K562 (cell line): ENCODE data around the gene RNF187. TPM values are rescaled to one million over a fixed set of nuclear protein-coding genes. Genes with fewer than 3 reads are reported as not detected.

Experiments used
- ATF7 ChIP-seq: fragments of 450-650 bp; IDR thresholded peaks from 2 replicates; pipeline ENCODE4 v1.7.1; 2014; ENCODE audit warnings: mild to moderate bottlenecking, moderate library complexity
- HDAC6 ChIP-seq: IDR thresholded peaks from 2 replicates; pipeline ENCODE4 v1.6.1; 2012; ENCODE audit warnings: low read depth, mild to moderate bottlenecking, control low read depth, inconsistent platforms, low read length, moderate library complexity
- HMG20B ChIP-seq: fragments of 250-450 bp; sonication (Bioruptor Pico); IDR thresholded peaks from 2 replicates; pipeline ENCODE4 v1.5.0; 2021; ENCODE audit warnings: mild to moderate bottlenecking
- L3MBTL2 ChIP-seq: fragments of 450-650 bp; IDR thresholded peaks from 2 replicates; pipeline ENCODE4 v1.6.1; 2016; ENCODE audit warnings: mild to moderate bottlenecking, moderate library complexity
- MAFG ChIP-seq: fragments of 450-650 bp; conservative IDR thresholded peaks from 2 replicates; pipeline ENCODE4 v1.6.1; 2016; ENCODE audit warnings: missing genetic modification characterization, missing compliant biosample characterization
- PHF8 ChIP-seq: fragments of 200-600 bp; sonication (generic); IDR thresholded peaks from 2 replicates; pipeline ENCODE4 v1.6.1; 2012; ENCODE audit warnings: mixed run types, mild to moderate bottlenecking, inconsistent platforms, low read length, moderate library complexity, borderline replicate concordance
- POLR2AphosphoS5 ChIP-seq: IDR thresholded peaks from 2 replicates; pipeline ENCODE4 v1.6.1; 2011; ENCODE audit warnings: mild to moderate bottlenecking, low read depth, low read length, moderate library complexity; ENCODE audit not compliant: control insufficient read depth, insufficient read depth
- PRPF4 ChIP-seq: fragments of 200-400 bp; formaldehyde crosslinking; IDR thresholded peaks from one replicate; pipeline ENCODE4 v1.6.1; 2017; ENCODE audit warnings: low read length, low read depth, mild to moderate bottlenecking; ENCODE audit not compliant: insufficient read depth, poor library complexity, severe bottlenecking
- RB1 ChIP-seq: fragments of 450-650 bp; IDR thresholded peaks from 2 replicates; pipeline ENCODE4 v1.6.1; 2017; ENCODE audit warnings: low read depth, mild to moderate bottlenecking
- RBM14 ChIP-seq: fragments of 200-400 bp; formaldehyde crosslinking; IDR thresholded peaks from 2 replicates; pipeline ENCODE4 v1.6.1; 2018; ENCODE audit warnings: low read depth, mild to moderate bottlenecking, low read length, moderate library complexity, borderline replicate concordance; ENCODE audit not compliant: insufficient read depth
- SP2 ChIP-seq: IDR thresholded peaks from 2 replicates; pipeline ENCODE4 v1.6.1; 2011; ENCODE audit warnings: mild to moderate bottlenecking, low read depth, low read length, moderate library complexity; ENCODE audit not compliant: poor library complexity, severe bottlenecking; ENCODE audit errors: extremely low read depth
- TAL1 ChIP-seq: fragments of 450-650 bp; IDR thresholded peaks from 2 replicates; pipeline ENCODE4 v1.6.1; 2016; ENCODE audit warnings: mild to moderate bottlenecking
- polyA plus RNA-seq, 8 experiments: library from polyadenylated mRNA; depleted of rRNA in 4 of 8; stranded (reverse) in 5 of 8; unstranded in 3 of 8; fragments of >200 nt; fragmentation: Nextera tagmentation in 2 of 8; fragmentation: Illumina TruSeq in 1 of 8; extraction: Ambion mirVana in 2 of 8; extraction: Trizol in 1 of 8; gene quantifications; 2 replicates each; pipeline versions ENCODE4 v1.2.1 to v1.2.3, GENCODE V29; 2011 to 2014; ENCODE audit warnings: inconsistent platforms in 1 of 8, missing spikeins in 1 of 8
- total RNA-seq, 7 experiments: library from RNA; depleted of rRNA in 6 of 7; stranded (reverse); fragments of >200 nt in 6 of 7; fragmentation: Illumina TruSeq in 2 of 7; extraction: Trizol in 2 of 7; gene quantifications; 2 replicates each; pipeline versions ENCODE4 v1.2.1 to v1.2.3, GENCODE V29; 2011 to 2021; ENCODE audit warnings: low replicate concordance in 1 of 7
- TF ChIP-seq, protein P1 (sequence below): fragments of 450-650 bp; conservative IDR thresholded peaks from 2 replicates; pipeline ENCODE4 v1.6.1; 2016; ENCODE audit warnings: missing genetic modification characterization, low read depth, mild to moderate bottlenecking, missing compliant biosample characterization, moderate library complexity
- TF ChIP-seq, protein P2 (sequence below), 2 experiments: IDR thresholded peaks in 1 of 2; conservative IDR thresholded peaks in 1 of 2; 2 replicates each; pipeline ENCODE4 v1.6.1; 2016; ENCODE audit warnings: low read depth in 2 of 2, mild to moderate bottlenecking in 1 of 2, missing compliant biosample characterization in 1 of 2, missing genetic modification characterization in 1 of 2, moderate library complexity in 1 of 2
- TF ChIP-seq, protein P3 (sequence below): fragments of 250-450 bp; sonication (Bioruptor Pico); IDR thresholded peaks from 2 replicates; pipeline ENCODE4 v1.9.0; 2021; ENCODE audit warnings: mild to moderate bottlenecking, inconsistent platforms
- TF ChIP-seq, protein P4 (sequence below): fragments of 250-450 bp; sonication (Bioruptor Pico); IDR thresholded peaks from 2 replicates; pipeline ENCODE4 v1.4.0; 2020
- TF ChIP-seq, protein P5 (sequence below): sonication (generic); formaldehyde crosslinking; IDR thresholded peaks from 2 replicates; pipeline ENCODE4 v1.9.0; 2022; ENCODE audit warnings: mild to moderate bottlenecking, missing genetic modification reagents

The RNF187 gene
- total and polyA plus RNA-seq, 9 of the 15 experiments (the other 6 are each of a cell fraction or from before 2014, with no cell fraction given), result 2.3 to 119 (median 41.9) TPM

DNA sequence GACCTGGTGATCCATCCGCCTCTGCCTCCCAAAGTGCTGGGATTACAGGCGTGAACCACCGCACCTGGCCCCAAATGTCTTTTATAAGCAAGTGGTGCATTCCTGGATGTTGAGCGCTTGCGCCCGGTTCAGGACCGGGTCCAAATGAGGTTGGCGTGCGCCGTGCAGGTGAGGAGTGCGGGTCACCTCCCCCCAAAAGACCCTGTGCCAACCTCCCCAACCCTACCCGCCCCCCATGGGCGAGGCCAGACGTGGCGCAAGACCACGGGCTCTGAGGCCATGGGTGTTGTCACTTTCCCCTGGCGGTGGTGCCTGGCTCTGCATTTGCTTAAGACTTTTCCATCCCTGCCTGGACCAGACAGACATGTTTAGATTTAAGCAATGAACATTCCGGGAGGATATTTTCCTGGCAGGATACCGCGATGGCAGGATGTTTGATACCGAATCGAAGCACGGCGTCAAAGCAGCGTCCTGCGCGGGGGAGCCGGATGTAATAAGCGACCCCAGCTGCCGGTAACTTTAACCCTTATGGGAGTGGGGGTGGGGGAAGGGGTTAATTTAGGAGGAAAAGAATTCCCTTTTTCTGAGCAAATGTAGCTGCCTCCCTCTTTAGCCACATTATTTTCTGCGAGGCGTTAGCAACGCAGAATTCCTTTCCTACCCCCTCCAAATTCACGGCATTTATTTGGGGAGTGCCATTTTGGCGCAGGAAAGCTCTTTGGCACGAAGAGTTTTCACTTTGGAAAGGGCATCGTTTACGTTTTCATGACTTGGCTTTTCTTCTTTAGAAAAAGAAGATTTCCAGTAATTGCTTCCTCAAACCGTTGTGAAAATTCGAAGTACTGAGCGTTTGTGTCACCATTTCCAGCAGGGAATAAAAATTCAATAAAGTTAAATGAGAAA, 27.8 kb upstream of the RNF187 start (continued):
- TF ChIP-seq, protein P1, sequence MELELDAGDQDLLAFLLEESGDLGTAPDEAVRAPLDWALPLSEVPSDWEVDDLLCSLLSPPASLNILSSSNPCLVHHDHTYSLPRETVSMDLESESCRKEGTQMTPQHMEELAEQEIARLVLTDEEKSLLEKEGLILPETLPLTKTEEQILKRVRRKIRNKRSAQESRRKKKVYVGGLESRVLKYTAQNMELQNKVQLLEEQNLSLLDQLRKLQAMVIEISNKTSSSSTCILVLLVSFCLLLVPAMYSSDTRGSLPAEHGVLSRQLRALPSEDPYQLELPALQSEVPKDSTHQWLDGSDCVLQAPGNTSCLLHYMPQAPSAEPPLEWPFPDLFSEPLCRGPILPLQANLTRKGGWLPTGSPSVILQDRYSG (tag), result no peak
- TF ChIP-seq RB1 (no peak), RBM14 (no peak), L3MBTL2 (peak; percentile 59; the same call in 1 of the 2 replicates), HDAC6 (no peak), ATF7 (peak; percentile 66), PHF8 (0 out of 2 replicates have a peak, but pooled peaks have one; percentile 5), HMG20B (CRISPR knock-in tag) (no peak), PRPF4 (no peak), POLR2AphosphoS5 (no peak), TAL1 (0 out of 2 replicates have a peak, but pooled peaks have one; percentile 1), SP2 (no peak), MAFG (no peak)
- TF ChIP-seq, protein P2, sequence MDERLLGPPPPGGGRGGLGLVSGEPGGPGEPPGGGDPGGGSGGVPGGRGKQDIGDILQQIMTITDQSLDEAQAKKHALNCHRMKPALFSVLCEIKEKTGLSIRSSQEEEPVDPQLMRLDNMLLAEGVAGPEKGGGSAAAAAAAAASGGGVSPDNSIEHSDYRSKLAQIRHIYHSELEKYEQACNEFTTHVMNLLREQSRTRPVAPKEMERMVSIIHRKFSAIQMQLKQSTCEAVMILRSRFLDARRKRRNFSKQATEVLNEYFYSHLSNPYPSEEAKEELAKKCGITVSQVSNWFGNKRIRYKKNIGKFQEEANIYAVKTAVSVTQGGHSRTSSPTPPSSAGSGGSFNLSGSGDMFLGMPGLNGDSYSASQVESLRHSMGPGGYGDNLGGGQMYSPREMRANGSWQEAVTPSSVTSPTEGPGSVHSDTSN (CRISPR knock-in tag; IDR thresholded peaks at IDR 0.05; ENCODE audit: low read depth), result no peak
- TF ChIP-seq, protein P2 (tag; conservative IDR thresholded peaks at IDR 0.05; ENCODE audit: low read depth), result no peak
- TF ChIP-seq, protein P3, sequence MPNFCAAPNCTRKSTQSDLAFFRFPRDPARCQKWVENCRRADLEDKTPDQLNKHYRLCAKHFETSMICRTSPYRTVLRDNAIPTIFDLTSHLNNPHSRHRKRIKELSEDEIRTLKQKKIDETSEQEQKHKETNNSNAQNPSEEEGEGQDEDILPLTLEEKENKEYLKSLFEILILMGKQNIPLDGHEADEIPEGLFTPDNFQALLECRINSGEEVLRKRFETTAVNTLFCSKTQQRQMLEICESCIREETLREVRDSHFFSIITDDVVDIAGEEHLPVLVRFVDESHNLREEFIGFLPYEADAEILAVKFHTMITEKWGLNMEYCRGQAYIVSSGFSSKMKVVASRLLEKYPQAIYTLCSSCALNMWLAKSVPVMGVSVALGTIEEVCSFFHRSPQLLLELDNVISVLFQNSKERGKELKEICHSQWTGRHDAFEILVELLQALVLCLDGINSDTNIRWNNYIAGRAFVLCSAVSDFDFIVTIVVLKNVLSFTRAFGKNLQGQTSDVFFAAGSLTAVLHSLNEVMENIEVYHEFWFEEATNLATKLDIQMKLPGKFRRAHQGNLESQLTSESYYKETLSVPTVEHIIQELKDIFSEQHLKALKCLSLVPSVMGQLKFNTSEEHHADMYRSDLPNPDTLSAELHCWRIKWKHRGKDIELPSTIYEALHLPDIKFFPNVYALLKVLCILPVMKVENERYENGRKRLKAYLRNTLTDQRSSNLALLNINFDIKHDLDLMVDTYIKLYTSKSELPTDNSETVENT, result peak; percentile 26; the same call in 1 of the 2 replicates
- TF ChIP-seq, protein P4, sequence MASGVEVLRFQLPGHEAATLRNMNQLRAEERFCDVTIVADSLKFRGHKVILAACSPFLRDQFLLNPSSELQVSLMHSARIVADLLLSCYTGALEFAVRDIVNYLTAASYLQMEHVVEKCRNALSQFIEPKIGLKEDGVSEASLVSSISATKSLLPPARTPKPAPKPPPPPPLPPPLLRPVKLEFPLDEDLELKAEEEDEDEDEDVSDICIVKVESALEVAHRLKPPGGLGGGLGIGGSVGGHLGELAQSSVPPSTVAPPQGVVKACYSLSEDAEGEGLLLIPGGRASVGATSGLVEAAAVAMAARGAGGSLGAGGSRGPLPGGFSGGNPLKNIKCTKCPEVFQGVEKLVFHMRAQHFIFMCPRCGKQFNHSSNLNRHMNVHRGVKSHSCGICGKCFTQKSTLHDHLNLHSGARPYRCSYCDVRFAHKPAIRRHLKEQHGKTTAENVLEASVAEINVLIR (CRISPR knock-in tag), result no peak
- TF ChIP-seq, protein P5, sequence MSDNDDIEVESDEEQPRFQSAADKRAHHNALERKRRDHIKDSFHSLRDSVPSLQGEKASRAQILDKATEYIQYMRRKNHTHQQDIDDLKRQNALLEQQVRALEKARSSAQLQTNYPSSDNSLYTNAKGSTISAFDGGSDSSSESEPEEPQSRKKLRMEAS (CRISPR knock-in tag), result 0 out of 2 replicates have a peak, but pooled peaks have one; percentile 52
